ENCODE data around the gene CH25H. TPM values are rescaled to one million over a fixed set of nuclear protein-coding genes. Genes with fewer than 3 reads are reported as not detected.

Gene CH25H
- total RNA-seq, 4 donors from 2014 or later: 0.68 to 4.2 (median 1.1) TPM

- no peaks in the 10 kb centered on the region for H3K36me3 ChIP-seq
- DNase-seq (ENCODE audit: low spot score in 2 of 2): no peak
- peaks cover 9% of the 10 kb centered on the region for H3K27me3 ChIP-seq
- no peak for TF ChIP-seq POLR2AphosphoS5 (IDR thresholded peaks at IDR 0.05)
- TF ChIP-seq, protein P1, sequence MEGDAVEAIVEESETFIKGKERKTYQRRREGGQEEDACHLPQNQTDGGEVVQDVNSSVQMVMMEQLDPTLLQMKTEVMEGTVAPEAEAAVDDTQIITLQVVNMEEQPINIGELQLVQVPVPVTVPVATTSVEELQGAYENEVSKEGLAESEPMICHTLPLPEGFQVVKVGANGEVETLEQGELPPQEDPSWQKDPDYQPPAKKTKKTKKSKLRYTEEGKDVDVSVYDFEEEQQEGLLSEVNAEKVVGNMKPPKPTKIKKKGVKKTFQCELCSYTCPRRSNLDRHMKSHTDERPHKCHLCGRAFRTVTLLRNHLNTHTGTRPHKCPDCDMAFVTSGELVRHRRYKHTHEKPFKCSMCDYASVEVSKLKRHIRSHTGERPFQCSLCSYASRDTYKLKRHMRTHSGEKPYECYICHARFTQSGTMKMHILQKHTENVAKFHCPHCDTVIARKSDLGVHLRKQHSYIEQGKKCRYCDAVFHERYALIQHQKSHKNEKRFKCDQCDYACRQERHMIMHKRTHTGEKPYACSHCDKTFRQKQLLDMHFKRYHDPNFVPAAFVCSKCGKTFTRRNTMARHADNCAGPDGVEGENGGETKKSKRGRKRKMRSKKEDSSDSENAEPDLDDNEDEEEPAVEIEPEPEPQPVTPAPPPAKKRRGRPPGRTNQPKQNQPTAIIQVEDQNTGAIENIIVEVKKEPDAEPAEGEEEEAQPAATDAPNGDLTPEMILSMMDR (IDR thresholded peaks at IDR 0.05): no peak
- no peak for TF ChIP-seq EP300 (IDR thresholded peaks at IDR 0.05)
- TF ChIP-seq POLR2A (IDR thresholded peaks at IDR 0.05): no peak
- no peak overlapping the region for H3K4me3 ChIP-seq
- no peak overlapping the region for H3K27ac ChIP-seq
- peaks cover 26% of the 10 kb centered on the region for H3K4me1 ChIP-seq
- WGBS: 97% methylated on average over 5 of the region's 5 CpGs
- no peaks in the 10 kb centered on the region for H3K9me3 ChIP-seq
These were observed 2.6 kb upstream of the CH25H start for GRCh38 chr10:89209718-89210117.

- TF ChIP-seq, protein P1 (IDR thresholded peaks at IDR 0.05): no peak
- TF ChIP-seq POLR2A (IDR thresholded peaks at IDR 0.05) (no peak), POLR2AphosphoS5 (IDR thresholded peaks at IDR 0.05) (no peak), EP300 (IDR thresholded peaks at IDR 0.05) (no peak)
- no peaks in the 10 kb centered on the region for H3K36me3 ChIP-seq
- 18% methylated on average over 22 of the region's 60 CpGs for WGBS
These were observed 859 bp upstream of the CH25H start for GRCh38 chr10:89207801-89208551.

DNA sequence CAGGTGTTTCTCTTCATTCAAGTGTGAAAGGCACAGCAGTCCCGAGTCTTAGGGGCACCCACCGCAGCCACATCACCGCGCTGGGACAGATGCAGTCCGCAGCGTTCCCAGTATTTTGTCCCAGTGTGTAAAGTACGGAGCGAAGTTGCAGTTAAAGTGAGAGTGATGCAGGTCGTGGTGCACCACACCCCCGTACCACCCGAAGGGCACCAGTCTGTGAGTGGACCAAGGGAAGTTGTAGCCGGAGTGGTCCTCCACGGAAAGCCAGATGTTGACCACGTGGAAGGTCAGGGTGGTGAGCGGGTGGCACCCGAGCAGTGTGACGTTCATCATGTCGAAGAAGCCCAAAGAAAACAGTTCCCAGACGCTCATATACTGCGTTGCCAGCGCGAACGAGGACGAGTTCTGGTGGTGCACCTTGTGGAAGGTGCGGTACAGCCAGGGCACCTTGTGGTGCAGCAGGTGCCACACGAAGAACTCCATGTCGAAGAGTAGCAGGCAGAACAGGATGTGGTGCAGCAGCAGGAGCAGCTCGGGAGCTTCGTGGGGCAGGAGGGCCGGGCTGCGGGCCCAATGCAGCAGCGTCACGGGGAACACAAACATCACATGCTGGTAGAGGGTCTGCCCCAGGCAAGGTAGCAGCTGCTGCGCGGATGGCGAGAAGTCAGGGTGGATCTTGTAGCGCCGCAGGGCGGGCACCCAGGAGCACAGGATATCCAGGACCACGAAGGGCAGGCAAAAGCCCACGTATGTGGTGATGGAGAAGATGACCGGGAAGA lies 526 bp downstream of the CH25H start:
- peak; percentile 72 to 79 for DNase-seq (ENCODE audit: low spot score in 2 of 2)
- 29% methylated on average over 30 of the region's 42 CpGs for WGBS
- Histone ChIP-seq H3K4me3 (peak overlapping the region; percentile 58), H3K36me3 (no peaks in the 10 kb centered on the region), H3K4me1 (peaks cover 29% of the 10 kb centered on the region), H3K27me3 (peaks cover 9% of the 10 kb centered on the region), H3K9me3 (no peaks in the 10 kb centered on the region), H3K27ac (peak overlapping the region; percentile 66)
- no peak for TF ChIP-seq POLR2AphosphoS5 (IDR thresholded peaks at IDR 0.05)
- TF ChIP-seq EP300 (IDR thresholded peaks at IDR 0.05): no peak
- TF ChIP-seq POLR2A (IDR thresholded peaks at IDR 0.05): no peak
- TF ChIP-seq, protein P1 (IDR thresholded peaks at IDR 0.05): no peak

More at GRCh38 chr10:89207801-89208551, 859 bp upstream of the CH25H start:
- H3K27me3 ChIP-seq: peaks cover 9% of the 10 kb centered on the region
- DNase-seq (ENCODE audit: low spot score in 2 of 2): peak; percentile 69 to 84
- peak overlapping the region; percentile 58 for H3K4me3 ChIP-seq
- peaks cover 26% of the 10 kb centered on the region for H3K4me1 ChIP-seq
- no peaks in the 10 kb centered on the region for H3K9me3 ChIP-seq
- H3K27ac ChIP-seq: peak overlapping the region; percentile 66

- Histone ChIP-seq H3K4me1 (peaks cover 35% of the 10 kb centered on the region), H3K27ac (no peak overlapping the region), H3K27me3 (peaks cover 9% of the 10 kb centered on the region), H3K36me3 (no peaks in the 10 kb centered on the region), H3K9me3 (no peaks in the 10 kb centered on the region), H3K4me3 (no peak overlapping the region)
- 45% methylated on average over 6 of the region's 6 CpGs for WGBS
- DNase-seq (ENCODE audit: low spot score in 2 of 2): no peak
- TF ChIP-seq, protein P1 (IDR thresholded peaks at IDR 0.05): no peak
- TF ChIP-seq POLR2AphosphoS5 (IDR thresholded peaks at IDR 0.05) (no peak), POLR2A (IDR thresholded peaks at IDR 0.05) (no peak), EP300 (IDR thresholded peaks at IDR 0.05) (no peak)
These were observed 2.4 kb downstream of the CH25H start for GRCh38 chr10:89204621-89205185.

- 81% methylated on average over 1 of the region's 1 CpG for WGBS
- no peak overlapping the region for H3K27ac ChIP-seq
- no peaks in the 10 kb centered on the region for H3K9me3 ChIP-seq
- no peaks in the 10 kb centered on the region for H3K36me3 ChIP-seq
- DNase-seq (ENCODE audit: low spot score in 2 of 2): no peak
- peaks cover 6% of the 10 kb centered on the region for H3K27me3 ChIP-seq
- no peak for TF ChIP-seq POLR2AphosphoS5 (IDR thresholded peaks at IDR 0.05)
- TF ChIP-seq, protein P1 (IDR thresholded peaks at IDR 0.05): no peak
- TF ChIP-seq POLR2A (IDR thresholded peaks at IDR 0.05): no peak
- no peak for TF ChIP-seq EP300 (IDR thresholded peaks at IDR 0.05)
- H3K4me3 ChIP-seq: no peak overlapping the region
- H3K4me1 ChIP-seq: peaks cover 31% of the 10 kb centered on the region
These were observed 3.9 kb downstream of the CH25H start for GRCh38 chr10:89203237-89203636.
